ENCODE data around the gene TEKTIP1.

GRCh38 chr19:3543150-3544057 is 4.4 kb downstream of the TEKTIP1 start:
- TF ChIP-seq EP300 (IDR thresholded peaks at IDR 0.05; ENCODE audit: borderline replicate concordance) (no peak), RAD21 (IDR thresholded peaks at IDR 0.05; ENCODE audit: low read depth) (no peak), CREB1 (IDR thresholded peaks at IDR 0.05; ENCODE audit: low read depth) (no peak), YY1 (IDR thresholded peaks at IDR 0.05; ENCODE audit: low read depth) (no peak), CEBPB (IDR thresholded peaks at IDR 0.05) (no peak), USF1 (IDR thresholded peaks at IDR 0.05) (no peak), TAF1 (IDR thresholded peaks at IDR 0.05; ENCODE audit: low read depth) (no peak), REST (IDR thresholded peaks at IDR 0.05; ENCODE audit: low read depth) (no peak), EGR1 (IDR thresholded peaks at IDR 0.05) (no peak), TCF12 (IDR thresholded peaks at IDR 0.05; ENCODE audit: low read depth) (no peak), NFIC (IDR thresholded peaks at IDR 0.05) (no peak)
- TF ChIP-seq, protein P1, sequence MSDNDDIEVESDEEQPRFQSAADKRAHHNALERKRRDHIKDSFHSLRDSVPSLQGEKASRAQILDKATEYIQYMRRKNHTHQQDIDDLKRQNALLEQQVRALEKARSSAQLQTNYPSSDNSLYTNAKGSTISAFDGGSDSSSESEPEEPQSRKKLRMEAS (IDR thresholded peaks at IDR 0.05): no peak

All from Ishikawa (cell line).